Measurements from ENCODE around the gene SHB. TPM values are rescaled to one million over a fixed set of nuclear protein-coding genes. Genes with fewer than 3 reads are reported as not detected.

The SHB gene
- total RNA-seq, 4 donors from 2014 or later: 9.7 to 17.5 (median 14.2) TPM

- Histone ChIP-seq H3K4me1 (no peaks in the 10 kb centered on the region), H3K4me3 (no peak overlapping the region), H3K9me3 (no peaks in the 10 kb centered on the region), H3K36me3 (no peaks in the 10 kb centered on the region), H3K27ac (no peak overlapping the region), H3K27me3 (no peaks in the 10 kb centered on the region)
- no peak for TF ChIP-seq EP300 (IDR thresholded peaks at IDR 0.05)
- no peak for TF ChIP-seq POLR2A (IDR thresholded peaks at IDR 0.05)
- no peak for TF ChIP-seq POLR2AphosphoS5 (IDR thresholded peaks at IDR 0.05)
- TF ChIP-seq, protein P1, sequence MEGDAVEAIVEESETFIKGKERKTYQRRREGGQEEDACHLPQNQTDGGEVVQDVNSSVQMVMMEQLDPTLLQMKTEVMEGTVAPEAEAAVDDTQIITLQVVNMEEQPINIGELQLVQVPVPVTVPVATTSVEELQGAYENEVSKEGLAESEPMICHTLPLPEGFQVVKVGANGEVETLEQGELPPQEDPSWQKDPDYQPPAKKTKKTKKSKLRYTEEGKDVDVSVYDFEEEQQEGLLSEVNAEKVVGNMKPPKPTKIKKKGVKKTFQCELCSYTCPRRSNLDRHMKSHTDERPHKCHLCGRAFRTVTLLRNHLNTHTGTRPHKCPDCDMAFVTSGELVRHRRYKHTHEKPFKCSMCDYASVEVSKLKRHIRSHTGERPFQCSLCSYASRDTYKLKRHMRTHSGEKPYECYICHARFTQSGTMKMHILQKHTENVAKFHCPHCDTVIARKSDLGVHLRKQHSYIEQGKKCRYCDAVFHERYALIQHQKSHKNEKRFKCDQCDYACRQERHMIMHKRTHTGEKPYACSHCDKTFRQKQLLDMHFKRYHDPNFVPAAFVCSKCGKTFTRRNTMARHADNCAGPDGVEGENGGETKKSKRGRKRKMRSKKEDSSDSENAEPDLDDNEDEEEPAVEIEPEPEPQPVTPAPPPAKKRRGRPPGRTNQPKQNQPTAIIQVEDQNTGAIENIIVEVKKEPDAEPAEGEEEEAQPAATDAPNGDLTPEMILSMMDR (IDR thresholded peaks at IDR 0.05): no peak
- no peak for ATAC-seq
- WGBS, 2 donors (ENCODE audit: low coverage in 1 of 2): 75 to 78% methylated on average over 3 of the region's 3 CpGs
Measured at GRCh38 chr9:38106488-38106887, 37.5 kb upstream of the SHB start.

- Histone ChIP-seq H3K27ac (no peak overlapping the region), H3K27me3 (no peaks in the 10 kb centered on the region), H3K9me3 (no peaks in the 10 kb centered on the region), H3K36me3 (no peaks in the 10 kb centered on the region), H3K4me1 (no peaks in the 10 kb centered on the region), H3K4me3 (no peak overlapping the region)
- ATAC-seq: no peak
- WGBS, 2 donors (ENCODE audit: low coverage in 1 of 2): 71 to 100% methylated on average over 2 of the region's 2 CpGs
- TF ChIP-seq POLR2A (IDR thresholded peaks at IDR 0.05): no peak
- TF ChIP-seq, protein P1 (IDR thresholded peaks at IDR 0.05): no peak
- TF ChIP-seq POLR2AphosphoS5 (IDR thresholded peaks at IDR 0.05): no peak
- no peak for TF ChIP-seq EP300 (IDR thresholded peaks at IDR 0.05)
Measured at GRCh38 chr9:38103340-38103739, 34.3 kb upstream of the SHB start.

GRCh38 chr9:38101423-38101822 is 32.4 kb upstream of the SHB start:
- H3K4me1 ChIP-seq: no peaks in the 10 kb centered on the region
- WGBS, 2 donors (ENCODE audit: low coverage in 1 of 2): 87% methylated on average over 5 of the region's 5 CpGs; no CpG with 5 or more reads in 1 of the 2 donors
- no peak for ATAC-seq
- H3K4me3 ChIP-seq: no peak overlapping the region
- H3K27me3 ChIP-seq: no peaks in the 10 kb centered on the region
- H3K9me3 ChIP-seq: no peaks in the 10 kb centered on the region
- no peaks in the 10 kb centered on the region for H3K36me3 ChIP-seq
- no peak for TF ChIP-seq POLR2AphosphoS5 (IDR thresholded peaks at IDR 0.05)
- TF ChIP-seq POLR2A (IDR thresholded peaks at IDR 0.05): no peak
- TF ChIP-seq, protein P1 (IDR thresholded peaks at IDR 0.05): no peak
- H3K27ac ChIP-seq: no peak overlapping the region

GRCh38 chr9:38096238-38096805 is 27.3 kb upstream of the SHB start:
- H3K27me3 ChIP-seq: no peaks in the 10 kb centered on the region
- no peak overlapping the region for H3K4me3 ChIP-seq
- H3K4me1 ChIP-seq: no peaks in the 10 kb centered on the region
- H3K27ac ChIP-seq: no peak overlapping the region
- ATAC-seq: no peak
- no peaks in the 10 kb centered on the region for H3K36me3 ChIP-seq
- WGBS, 2 donors (ENCODE audit: low coverage in 1 of 2): 100% methylated on average over 1 of the region's 5 CpGs
- TF ChIP-seq POLR2AphosphoS5 (IDR thresholded peaks at IDR 0.05): no peak
- no peak for TF ChIP-seq POLR2A (IDR thresholded peaks at IDR 0.05)
- H3K9me3 ChIP-seq: no peaks in the 10 kb centered on the region

DNA sequence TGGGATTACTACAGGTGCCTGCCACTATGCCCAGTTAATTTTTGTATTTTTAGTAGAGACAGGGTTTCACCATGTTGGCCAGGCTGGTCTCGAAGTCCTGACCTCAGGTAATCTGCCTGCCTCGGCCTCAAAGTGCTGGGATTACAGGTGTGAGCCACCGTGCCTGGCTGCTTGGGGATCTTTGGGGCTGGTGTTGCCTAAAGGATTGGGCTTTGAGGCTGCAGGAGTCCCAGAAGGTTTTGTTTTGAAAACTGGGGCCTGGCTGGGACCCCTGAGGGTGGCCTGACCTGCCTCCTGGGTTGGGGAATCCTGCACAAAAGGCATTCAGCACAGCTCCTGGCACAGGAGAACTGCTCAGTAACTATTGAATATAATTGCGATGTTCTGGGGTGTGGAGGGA is 25.1 kb upstream of the SHB start:
- TF ChIP-seq EP300 (IDR thresholded peaks at IDR 0.05): no peak
- no peak for TF ChIP-seq POLR2AphosphoS5 (IDR thresholded peaks at IDR 0.05)
- no peak for TF ChIP-seq POLR2A (IDR thresholded peaks at IDR 0.05)
- TF ChIP-seq, protein P1 (IDR thresholded peaks at IDR 0.05): no peak
- ATAC-seq: no peak
- Histone ChIP-seq H3K27me3 (no peaks in the 10 kb centered on the region), H3K27ac (no peak overlapping the region), H3K36me3 (no peaks in the 10 kb centered on the region), H3K9me3 (no peaks in the 10 kb centered on the region), H3K4me3 (no peak overlapping the region), H3K4me1 (no peaks in the 10 kb centered on the region)
- 100% methylated on average over 1 of the region's 4 CpGs; no CpG with 5 or more reads in 1 of the 2 donors for WGBS, 2 donors (ENCODE audit: low coverage in 1 of 2)
